Epidermal melanocyte (primary cell): ENCODE measurements around the gene MTAP.

ENCODE experiments used
- DNase-seq: peaks from one replicate; pipeline ENCODE4 v3.0.0; 2011; ENCODE audit warnings: low spot score; ENCODE audit not compliant: insufficient read length

Gene MTAP

GRCh38 chr9:21848615-21849014, 46.2 kb downstream of the MTAP start:
- DNase-seq, result no peak

- no peak for DNase-seq
Measured at GRCh38 chr9:21852754-21853153, 50.3 kb downstream of the MTAP start.

DNA sequence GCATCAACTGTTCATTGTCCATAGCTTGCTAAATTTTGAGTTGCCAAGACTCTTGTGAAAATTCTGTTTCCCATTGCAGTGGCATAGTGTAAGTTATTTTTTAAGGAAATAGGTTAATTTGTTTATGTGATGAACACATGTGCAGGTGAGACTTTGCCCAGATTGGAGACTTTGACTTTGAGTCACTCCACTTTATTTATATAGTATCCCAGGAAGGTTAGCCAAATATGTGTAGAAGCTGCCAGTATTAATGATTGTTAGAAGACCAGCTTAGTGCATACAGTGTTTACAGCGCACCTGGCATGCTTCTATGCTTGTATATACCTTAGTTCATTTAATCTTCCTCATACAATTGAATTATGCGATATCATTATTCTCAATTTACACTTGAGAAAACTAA, 51.0 kb downstream of the MTAP start:
- no peak for DNase-seq

DNA sequence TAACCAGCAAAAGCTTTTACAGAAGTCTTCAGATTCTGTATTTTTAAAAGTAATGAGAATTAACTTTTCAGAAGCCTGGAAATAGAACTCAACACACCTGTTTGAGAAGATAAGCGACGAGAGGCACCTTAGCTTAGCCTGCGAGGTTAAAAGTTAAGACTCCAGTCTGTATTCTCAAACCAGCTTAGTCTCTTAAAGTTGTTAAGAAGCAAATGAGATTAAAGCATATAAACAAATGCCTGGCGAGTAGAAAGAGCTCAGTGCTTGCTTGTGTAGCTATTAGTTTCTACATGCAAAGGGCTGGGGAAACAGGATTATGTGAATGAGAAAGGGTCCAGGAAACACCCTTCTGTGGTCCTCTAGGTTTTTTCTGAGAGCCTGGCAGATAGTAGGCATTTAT, 51.7 kb downstream of the MTAP start:
- no peak for DNase-seq

DNA sequence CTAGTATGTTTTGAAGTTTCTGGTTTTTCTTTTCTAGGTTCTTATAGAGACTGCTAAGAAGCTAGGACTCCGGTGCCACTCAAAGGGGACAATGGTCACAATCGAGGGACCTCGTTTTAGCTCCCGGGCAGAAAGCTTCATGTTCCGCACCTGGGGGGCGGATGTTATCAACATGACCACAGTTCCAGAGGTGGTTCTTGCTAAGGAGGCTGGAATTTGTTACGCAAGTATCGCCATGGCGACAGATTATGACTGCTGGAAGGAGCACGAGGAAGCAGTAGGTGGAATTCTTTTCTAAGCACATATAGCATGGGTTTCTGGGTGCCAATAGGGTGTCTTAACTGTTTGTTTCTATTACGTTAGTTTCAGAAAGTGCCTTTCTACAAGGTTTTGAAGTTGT, 52.2 kb downstream of the MTAP start:
- no peak for DNase-seq

GRCh38 chr9:21856301-21857094, 54.1 kb downstream of the MTAP start:
- DNase-seq, result peak; percentile 36

DNA sequence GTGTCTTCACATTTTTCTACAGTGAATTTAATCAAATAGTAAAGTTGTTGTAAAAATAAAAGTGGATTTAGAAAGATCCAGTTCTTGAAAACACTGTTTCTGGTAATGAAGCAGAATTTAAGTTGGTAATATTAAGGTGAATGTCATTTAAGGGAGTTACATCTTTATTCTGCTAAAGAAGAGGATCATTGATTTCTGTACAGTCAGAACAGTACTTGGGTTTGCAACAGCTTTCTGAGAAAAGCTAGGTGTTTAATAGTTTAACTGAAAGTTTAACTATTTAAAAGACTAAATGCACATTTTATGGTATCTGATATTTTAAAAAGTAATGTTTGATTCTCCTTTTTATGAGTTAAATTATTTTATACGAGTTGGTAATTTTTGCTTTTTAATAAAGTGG, 60.4 kb downstream of the MTAP start:
- DNase-seq, result no peak

DNA sequence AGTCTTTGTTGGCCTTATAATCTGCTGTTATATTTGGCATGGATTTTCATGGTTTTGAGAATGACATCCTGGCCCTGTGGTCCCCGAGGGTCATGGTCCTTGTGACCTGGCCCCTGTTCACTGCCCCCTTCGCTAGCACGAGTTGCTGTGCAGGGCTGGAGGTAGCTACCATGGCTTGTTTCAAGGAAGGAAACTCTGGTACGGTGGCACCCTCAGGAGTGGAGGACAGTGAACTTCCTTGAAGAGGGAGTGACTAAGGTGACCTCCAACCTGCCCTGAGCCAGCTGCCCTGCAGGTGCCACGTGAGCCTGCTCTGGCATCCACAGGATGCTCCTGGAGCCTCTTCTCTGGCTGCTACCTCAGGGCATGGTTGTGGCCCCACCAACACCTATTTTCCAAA, 62.1 kb downstream of the MTAP start:
- no peak for DNase-seq

DNA sequence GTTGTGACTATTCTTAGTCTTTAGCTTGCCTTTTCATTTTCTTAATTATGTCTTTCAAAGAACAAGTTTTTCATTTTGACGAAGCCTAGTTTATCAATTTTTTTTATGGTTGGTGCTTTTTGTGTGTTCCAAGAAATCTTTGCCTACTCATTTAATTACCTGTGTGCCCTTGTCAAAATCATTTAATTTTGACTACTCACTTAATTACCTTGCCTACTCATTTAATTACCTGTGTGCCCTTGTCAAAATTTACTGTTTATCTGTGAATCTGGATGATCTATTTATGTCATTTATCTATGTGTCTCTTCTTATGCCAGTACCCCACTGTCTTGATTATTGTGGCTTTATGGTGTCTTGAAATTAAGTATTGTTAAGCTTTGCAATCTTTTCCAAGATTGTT, 63.9 kb downstream of the MTAP start:
- DNase-seq, result no peak

DNA sequence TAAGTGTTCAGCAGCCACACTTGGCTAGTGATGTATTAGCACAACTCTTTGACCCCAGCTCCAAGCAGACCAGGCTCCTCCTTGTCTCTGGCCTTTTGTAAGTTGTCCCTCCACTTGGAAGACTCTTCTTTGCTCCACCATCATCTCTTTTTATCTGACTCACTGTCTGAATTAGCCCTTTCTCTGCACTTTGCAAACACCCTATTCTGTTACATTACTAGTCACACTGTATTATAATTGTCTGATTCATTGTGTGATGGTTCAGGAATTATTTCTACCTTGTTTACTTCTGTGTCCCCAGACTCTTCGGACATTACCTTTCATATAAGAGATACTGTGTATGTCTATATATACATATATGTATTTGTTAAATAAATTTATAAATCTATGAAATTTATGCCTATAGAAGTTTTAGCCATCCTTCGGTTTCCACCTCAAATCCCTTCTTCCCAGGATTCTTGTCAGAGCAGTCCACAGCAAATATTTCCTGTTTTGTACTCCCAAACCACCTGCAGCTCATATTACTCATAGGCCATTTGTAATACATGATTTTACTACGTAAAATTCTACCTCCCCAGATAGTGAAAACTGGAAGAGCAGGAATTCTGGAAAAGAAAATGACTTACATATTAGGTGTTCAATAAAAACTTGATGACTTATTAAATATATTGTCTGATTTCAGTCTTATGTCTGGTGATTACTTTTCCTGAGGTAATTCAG, 69.0 kb downstream of the MTAP start:
- no peak for DNase-seq

- DNase-seq, result no peak
Measured at GRCh38 chr9:21872696-21873095, 70.3 kb downstream of the MTAP start.

DNA sequence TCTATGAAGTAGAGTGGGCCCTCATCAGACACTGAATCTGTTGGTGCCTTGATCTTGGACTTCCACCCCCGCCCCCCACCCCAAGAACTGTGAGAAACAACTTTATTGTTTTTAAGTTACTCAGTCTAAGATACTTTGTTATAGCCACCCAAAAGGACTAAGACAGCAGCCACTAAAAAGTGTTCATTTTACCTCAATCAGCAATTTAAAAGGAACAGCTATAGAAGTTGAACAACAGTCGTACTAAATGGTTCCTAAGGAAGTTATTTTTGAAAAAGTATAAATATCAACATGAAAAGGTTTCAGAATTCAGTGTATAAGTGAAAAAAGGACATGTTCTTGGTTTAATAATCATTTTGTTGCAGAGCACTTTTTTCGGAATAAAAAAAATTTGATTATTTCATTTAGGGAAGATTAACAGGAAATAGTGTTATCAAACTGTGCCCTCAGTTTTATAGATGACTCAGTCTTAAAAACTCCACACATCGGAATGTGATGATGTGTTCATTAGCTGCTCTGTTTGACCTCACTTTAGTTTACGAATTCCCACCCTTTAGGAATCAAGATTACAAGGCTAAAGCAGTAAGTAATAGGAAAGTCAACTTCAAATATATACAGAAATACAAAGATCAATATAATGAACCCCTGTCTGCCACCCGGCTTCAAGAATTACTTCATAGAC, 71.2 kb downstream of the MTAP start:
- DNase-seq, result no peak

- DNase-seq, result no peak
Measured at GRCh38 chr9:21875893-21876292, 73.5 kb downstream of the MTAP start.

GRCh38 chr9:21883642-21884041, 81.2 kb downstream of the MTAP start:
- DNase-seq, result no peak

DNA sequence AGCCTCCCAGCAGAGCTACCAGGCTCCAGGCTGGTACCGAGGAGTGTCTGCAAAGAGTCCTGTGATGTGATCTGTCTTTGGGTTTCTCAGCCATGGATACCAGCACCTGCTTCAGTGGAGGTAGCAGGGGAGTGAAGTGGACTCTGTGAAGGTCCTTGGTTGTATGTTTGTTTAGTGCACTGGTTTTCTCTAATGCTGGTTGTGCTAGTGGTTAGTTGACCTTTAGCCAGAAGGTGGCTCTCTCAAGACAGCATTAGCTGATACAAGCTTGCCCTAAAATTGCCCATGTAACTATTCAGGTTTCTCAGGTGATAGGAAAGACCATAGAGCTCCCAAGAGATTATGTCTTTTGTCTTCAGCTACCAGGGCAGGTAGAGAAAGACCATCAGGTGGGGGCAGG, 87.2 kb downstream of the MTAP start:
- no peak for DNase-seq

- DNase-seq, result no peak
Measured at GRCh38 chr9:21890696-21891095, 88.3 kb downstream of the MTAP start.

DNA sequence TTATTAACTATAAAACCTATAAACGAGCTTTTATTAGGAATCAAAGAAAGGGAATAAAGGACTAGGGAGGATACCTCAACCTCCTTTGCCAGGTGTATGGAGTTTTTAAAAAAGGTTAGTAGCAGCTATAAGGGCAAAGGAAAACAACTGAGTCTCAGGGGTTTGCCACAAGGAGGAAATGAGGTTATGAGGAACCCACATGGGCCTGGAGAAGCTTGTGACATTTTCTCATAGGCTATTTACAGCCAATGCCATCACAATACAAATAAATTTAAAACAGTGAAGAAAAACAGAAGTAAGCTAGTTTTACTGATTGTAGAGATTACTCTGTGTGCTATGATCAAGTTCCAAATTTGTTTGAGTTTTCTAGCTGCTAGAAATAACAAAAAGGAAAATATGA, 99.1 kb downstream of the MTAP start:
- no peak for DNase-seq

DNA sequence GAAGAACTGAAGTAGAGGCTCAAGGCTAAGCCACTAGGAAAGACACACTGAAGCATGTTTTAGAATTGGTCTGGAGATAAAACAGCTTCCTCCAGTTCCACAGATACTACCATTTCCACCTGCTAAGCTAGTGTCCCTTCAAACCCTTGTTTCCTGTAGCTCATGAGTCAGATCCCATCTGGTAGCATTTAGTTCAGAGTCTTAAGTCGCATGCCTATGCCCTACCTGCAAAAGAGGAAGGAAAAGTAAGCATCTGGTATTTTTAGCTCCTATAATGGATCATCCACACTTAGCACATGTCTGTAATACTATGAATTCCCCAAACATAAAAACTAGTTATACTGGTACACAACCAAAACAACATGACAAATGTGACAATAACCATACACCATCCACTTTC, 99.7 kb downstream of the MTAP start:
- no peak for DNase-seq

DNA sequence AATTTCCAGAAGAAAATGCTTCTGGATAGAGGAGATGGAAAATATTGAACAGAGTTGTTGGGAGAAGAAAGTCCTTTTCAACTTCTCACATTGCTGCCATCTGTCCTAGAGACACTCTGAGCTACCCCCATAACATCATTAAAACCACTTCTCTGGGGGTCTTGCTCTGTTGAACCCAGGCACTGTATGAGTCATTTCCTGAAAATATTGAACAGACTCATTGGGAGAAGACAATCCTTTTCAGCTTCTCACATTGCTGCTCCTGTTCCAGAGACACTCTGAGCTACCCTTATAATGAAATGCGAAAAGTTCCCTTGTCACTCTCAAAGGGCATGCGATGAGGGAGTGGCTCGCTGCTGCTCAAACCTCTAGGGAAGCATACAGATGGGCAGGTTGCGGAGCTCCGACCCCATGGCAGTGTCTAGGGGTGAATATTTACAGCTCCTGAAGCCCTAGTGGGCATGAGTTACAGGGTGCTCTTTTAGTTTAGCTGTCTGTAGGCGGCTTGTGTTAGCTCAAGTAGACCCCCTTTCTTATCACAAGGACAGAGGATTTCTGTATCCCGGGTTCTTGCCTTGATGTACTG, 101.0 kb downstream of the MTAP start:
- DNase-seq, result no peak

- no peak for DNase-seq
Measured at GRCh38 chr9:21904371-21904770, 101.9 kb downstream of the MTAP start.

DNA sequence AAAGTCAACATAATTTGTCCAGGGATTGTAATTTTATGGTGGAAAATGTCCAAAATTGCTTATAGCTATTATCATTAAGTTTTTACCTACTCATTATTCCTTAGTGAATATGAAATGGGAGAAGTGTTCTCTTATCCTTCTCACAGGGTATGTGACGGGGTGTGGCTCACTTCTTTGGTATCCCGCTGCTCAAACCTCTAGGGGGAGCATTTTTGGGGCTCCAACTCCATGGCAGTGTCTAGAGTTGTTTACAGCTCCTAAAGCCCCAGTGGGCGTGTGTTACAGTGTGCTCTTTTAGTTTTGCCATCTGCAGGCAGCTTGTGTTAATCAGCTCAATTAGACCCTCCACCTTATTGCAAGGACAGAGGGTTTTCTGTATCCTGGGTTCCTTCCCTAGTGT, 102.3 kb downstream of the MTAP start:
- DNase-seq, result no peak

GRCh38 chr9:21906213-21906612, 103.8 kb downstream of the MTAP start:
- DNase-seq, result no peak
